Measurements from ENCODE around the gene BRAT1.
A peak's percentile ranks its signal among the peaks of the same experiment; 100 is the strongest.
"Not testable (repeated sequence)": the region's sequence is repeated elsewhere in the genome, so short reads cannot be mapped to it uniquely, and the experiment has no call there.

BRAT1 gene

GRCh38 chr7:2555121-2556052, at the start of gene BRAT1:
Gene BRAT1, minus strand, starts transcription at chr7:2555524. Its CDS starts 1,093 bp downstream, at chr7:2554431.
- peak; percentile 90 for DNase-seq

GRCh38 chr7:2604608-2605174, 49.4 kb upstream of the BRAT1 start:
- no peak for DNase-seq

GRCh38 chr7:2603044-2603965, 48.0 kb upstream of the BRAT1 start:
- no peak for DNase-seq

- no peak for DNase-seq
Measured at GRCh38 chr7:2602406-2603043, 47.2 kb upstream of the BRAT1 start.

- DNase-seq: no peak
Measured at GRCh38 chr7:2601907-2602306, 46.6 kb upstream of the BRAT1 start.

- no peak for DNase-seq
Measured at GRCh38 chr7:2601065-2601464, 45.7 kb upstream of the BRAT1 start.

- no peak for DNase-seq
Measured at GRCh38 chr7:2598154-2598823, 43.0 kb upstream of the BRAT1 start.

GRCh38 chr7:2597273-2597640, 41.9 kb upstream of the BRAT1 start:
- DNase-seq: no peak

GRCh38 chr7:2596464-2597272, 41.3 kb upstream of the BRAT1 start:
- DNase-seq: no peak

- no peak for DNase-seq
Measured at GRCh38 chr7:2595258-2595860, 40.0 kb upstream of the BRAT1 start.

- no peak for DNase-seq
Measured at GRCh38 chr7:2594599-2594998, 39.3 kb upstream of the BRAT1 start.

- no peak for DNase-seq
Measured at GRCh38 chr7:2593036-2593727, 37.9 kb upstream of the BRAT1 start.

GRCh38 chr7:2592375-2592865, 37.1 kb upstream of the BRAT1 start:
- no peak for DNase-seq

GRCh38 chr7:2589941-2590340, 34.6 kb upstream of the BRAT1 start:
- not testable (repeated sequence) for DNase-seq

- DNase-seq: no peak
Measured at GRCh38 chr7:2589341-2589740, 34.0 kb upstream of the BRAT1 start.

GRCh38 chr7:2587778-2588177, 32.5 kb upstream of the BRAT1 start:
- no peak for DNase-seq

GRCh38 chr7:2587134-2587533, 31.8 kb upstream of the BRAT1 start:
- no peak for DNase-seq

- DNase-seq: no peak
Measured at GRCh38 chr7:2586326-2587020, 31.1 kb upstream of the BRAT1 start.

GRCh38 chr7:2585446-2585845, 30.1 kb upstream of the BRAT1 start:
- no peak for DNase-seq

Data from MV-4-11 (cell line).